Stomach (tissue), 9 donors: ENCODE results near the gene PC. TPM values are rescaled to one million over a fixed set of nuclear protein-coding genes. Genes with fewer than 3 reads are reported as not detected.
A peak's percentile ranks its signal among the peaks of the same experiment; 100 is the strongest.

ENCODE experiments used
- DNase-seq, 2 donors: peaks; one replicate each; pipeline versions ENCODE4 v3.0.0 to v3.0.0-alpha.2; 2013 to 2019
- H3K27ac ChIP-seq, 5 donors: fragments of 200-600 bp in 4 of 5; sonication (generic) in 4 of 5; one replicate each; pipeline ENCODE4 v1.5.1; 2013 to 2019; ENCODE audit warnings: mild to moderate bottlenecking in 1 of 5, moderate library complexity in 1 of 5
- H3K27me3 ChIP-seq, 3 donors: fragments of 200-600 bp; sonication (generic); one replicate each; pipeline ENCODE4 v1.5.1; 2017 to 2019; ENCODE audit warnings: mixed run types in 1 of 3
- H3K36me3 ChIP-seq, 4 donors: fragments of 200-600 bp; sonication (generic); 1 replicate in 3 of 4; 2 replicates in 1 of 4; pipeline ENCODE4 v1.5.1; 2016 to 2019
- H3K4me1 ChIP-seq, 4 donors: fragments of 200-600 bp; sonication (generic); one replicate each; pipeline ENCODE4 v1.5.1; 2016 to 2019
- H3K4me3 ChIP-seq, 4 donors: fragments of 200-600 bp; sonication (generic) in 3 of 4; one replicate each; pipeline ENCODE4 v1.5.1; 2016 to 2019; ENCODE audit warnings: mild to moderate bottlenecking in 1 of 4
- H3K9me3 ChIP-seq, 4 donors: fragments of 200-600 bp; sonication (generic); one replicate each; pipeline ENCODE4 v1.5.1; 2016 to 2019
- CTCF ChIP-seq, 7 experiments: fragments of 450-650 bp in 4 of 7; fragments of 200-600 bp in 3 of 7; sonication (generic) in 3 of 7; IDR thresholded peaks; one replicate each; pipeline ENCODE4 v1.5.1; 2016 to 2019; ENCODE audit warnings: antibody characterized with exemption in 7 of 7, control low read depth in 2 of 7, mild to moderate bottlenecking in 1 of 7
- EP300 ChIP-seq: sonication (generic); formaldehyde crosslinking; IDR thresholded peaks from one replicate; pipeline ENCODE4 v1.6.1; 2017; ENCODE audit warnings: antibody characterized with exemption
- POLR2A ChIP-seq, 4 donors: fragments of 450-650 bp; IDR thresholded peaks; one replicate each; pipeline ENCODE4 v1.6.1; 2016; ENCODE audit warnings: antibody characterized with exemption in 4 of 4, control low read depth in 2 of 4, mild to moderate bottlenecking in 1 of 4, moderate library complexity in 1 of 4
- POLR2AphosphoS5 ChIP-seq, 3 donors: sonication (generic); formaldehyde crosslinking; IDR thresholded peaks; one replicate each; pipeline ENCODE4 v1.6.1; 2016; ENCODE audit warnings: antibody characterized with exemption in 3 of 3
- WGBS, 5 donors: extraction: QIAGEN DNeasy Blood & Tissue Kit in 3 of 5; methylation state at CpG; one replicate each; pipeline versions ENCODE4 v1.1.5 to v1.1.7; 2013 to 2018; 5-methylcytosine and 5-hydroxymethylcytosine counted together
- intact Hi-C: fragments of 100-400 bp; cut with DNase I; formaldehyde crosslinking; loops from one replicate; pipeline ENCODE4 v1.15.1; 2023; ENCODE audit warnings: low total_unique reads
- polyA plus RNA-seq, 3 donors: library from polyadenylated mRNA; stranded (reverse); fragments of 200-250 nt; gene quantifications; one replicate each; pipeline ENCODE4 v1.2.3, GENCODE V29; 2013
- total RNA-seq, 5 donors: library from RNA; depleted of rRNA; stranded (reverse); fragments of >200 nt; gene quantifications; one replicate each; pipeline versions ENCODE4 v1.1.0 to v1.2.3, GENCODE V29; 2014 to 2016
- donor health status: healthy with polysubstance abuse.
- donor health status: Bipolar disorder and iron deficiency.
- donor health status: healthy.

Gene PC
- total and polyA plus RNA-seq, 8 donors, result 0.58 to 86.0 (median 22.3) TPM

- Histone ChIP-seq H3K9me3 (no peaks in the 10 kb centered on the region), H3K4me1 (peaks cover 5 to 34% (median 22%) of the 10 kb centered on the region in 4 donors), H3K27ac (peak overlapping the region in 2 of 5 donors; percentile 24 to 35), H3K4me3 (no peak overlapping the region), H3K27me3 (no peaks in the 10 kb centered on the region), H3K36me3 (no peaks in the 10 kb centered on the region)
- no peak for DNase-seq
- WGBS, 5 donors, result 69 to 78% (median 73%) methylated on average over 9 of the region's 9 CpGs
- intact Hi-C loops, result no loop called here
- TF ChIP-seq POLR2AphosphoS5 (IDR thresholded peaks at IDR 0.05) (no peak), EP300 (no peak), POLR2A (IDR thresholded peaks at IDR 0.05) (no peak), CTCF (IDR thresholded peaks at IDR 0.05) (no peak)
These were observed 50.2 kb downstream of the PC start for GRCh38 chr11:66907751-66908630.

DNA sequence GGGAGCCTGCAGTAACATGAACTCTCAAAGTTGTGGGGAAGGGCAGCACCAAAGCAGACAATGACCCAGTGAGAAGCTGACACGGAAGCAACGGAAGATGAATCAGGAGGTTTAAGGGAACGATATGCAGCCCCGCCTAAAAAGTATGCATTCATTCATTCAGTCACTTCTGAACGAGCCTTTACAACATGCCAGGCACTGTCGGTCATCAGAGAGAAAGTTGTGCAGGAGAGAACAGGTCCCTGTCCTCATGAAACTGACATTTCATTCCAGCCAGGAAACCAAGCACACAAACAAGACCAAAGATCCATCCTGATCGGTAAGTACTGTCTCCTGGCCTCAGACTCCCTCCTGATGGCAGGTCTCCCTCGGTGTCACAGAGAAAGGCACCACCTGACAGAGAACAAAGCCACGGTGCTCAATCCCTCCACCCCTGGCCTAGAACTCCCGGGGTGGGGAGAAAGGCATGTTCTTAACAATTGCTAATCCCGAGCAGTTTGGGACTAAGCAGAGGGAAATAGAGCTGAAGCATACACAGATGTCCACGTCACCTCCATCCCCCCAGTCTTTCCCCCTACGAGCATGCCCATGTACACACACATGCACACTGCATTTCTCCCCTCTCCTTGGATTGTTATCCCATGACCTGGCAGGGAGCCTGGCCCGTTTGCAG lies 52.0 kb downstream of the PC start:
- Histone ChIP-seq H3K36me3 (no peaks in the 10 kb centered on the region), H3K4me3 (no peak overlapping the region), H3K4me1 (peaks cover 5 to 39% (median 22%) of the 10 kb centered on the region in 4 donors), H3K27me3 (no peaks in the 10 kb centered on the region), H3K9me3 (no peaks in the 10 kb centered on the region), H3K27ac (peak overlapping the region; percentile 17 to 51 (median 27))
- peak; percentile 60 to 78 for DNase-seq
- WGBS, 5 donors, result 44 to 58% (median 55%) methylated on average over 14 of the region's 14 CpGs
- intact Hi-C loops, result no loop called here
- TF ChIP-seq EP300 (no peak), POLR2A (IDR thresholded peaks at IDR 0.05) (no peak), POLR2AphosphoS5 (IDR thresholded peaks at IDR 0.05) (no peak), CTCF (IDR thresholded peaks at IDR 0.05) (no peak)

DNA sequence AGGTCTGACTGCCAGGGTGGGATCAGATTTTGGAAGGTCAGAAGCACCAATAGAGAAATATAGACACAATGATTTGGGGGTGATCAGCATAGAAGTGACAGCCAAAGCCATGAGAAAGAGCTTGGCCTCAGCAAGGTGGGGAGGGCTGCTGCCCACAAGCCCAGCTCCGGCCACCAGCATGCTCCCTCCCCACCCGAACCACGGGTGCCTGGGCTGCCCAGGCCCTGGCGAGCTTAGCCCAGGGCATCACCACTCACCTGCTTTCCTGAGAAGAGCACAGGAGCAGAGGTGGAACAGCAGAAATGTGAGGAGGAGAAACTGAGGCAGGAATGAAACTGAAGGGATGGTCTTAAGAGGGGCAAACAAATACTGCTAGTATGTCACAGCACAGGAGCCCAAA lies 52.6 kb downstream of the PC start:
- Histone ChIP-seq H3K9me3 (no peaks in the 10 kb centered on the region), H3K27me3 (no peaks in the 10 kb centered on the region), H3K4me1 (peaks cover 5 to 39% (median 22%) of the 10 kb centered on the region in 4 donors), H3K4me3 (no peak overlapping the region), H3K27ac (peak overlapping the region in 2 of 5 donors; percentile 17 to 35), H3K36me3 (no peaks in the 10 kb centered on the region)
- no peak for DNase-seq
- WGBS, 5 donors, result 86 to 96% (median 89%) methylated on average over 4 of the region's 4 CpGs
- intact Hi-C loops, result no loop called here
- TF ChIP-seq EP300, result no peak
- TF ChIP-seq POLR2A (IDR thresholded peaks at IDR 0.05), result no peak
- TF ChIP-seq CTCF (IDR thresholded peaks at IDR 0.05), result no peak
- no peak for TF ChIP-seq POLR2AphosphoS5 (IDR thresholded peaks at IDR 0.05)

DNA sequence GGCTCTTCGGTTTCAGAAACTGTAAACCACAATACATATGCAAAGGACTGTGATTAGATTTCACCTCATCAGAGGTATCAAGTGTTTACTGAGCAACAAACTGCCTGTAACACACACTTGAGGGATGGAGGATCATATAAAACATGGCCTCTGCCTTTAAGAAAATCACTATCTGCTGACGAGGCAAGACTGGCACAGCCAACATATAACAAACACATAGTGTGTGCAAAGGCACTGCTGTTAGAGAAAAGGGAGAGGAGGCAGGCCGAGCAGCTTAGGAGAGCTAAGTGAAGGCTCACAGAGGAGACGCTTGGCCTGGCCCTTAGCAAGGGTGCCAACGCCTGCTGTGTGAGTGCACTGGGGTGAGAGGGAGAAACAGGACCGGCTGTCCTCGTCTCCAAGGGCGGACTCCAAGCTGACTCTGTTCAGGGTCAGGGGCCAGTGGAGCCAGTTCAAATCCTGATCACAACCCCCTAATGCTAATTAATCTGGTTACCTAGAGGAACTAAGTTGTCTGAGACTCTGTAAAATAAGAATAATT lies 53.1 kb downstream of the PC start:
- no peak for DNase-seq
- H3K36me3 ChIP-seq, result no peaks in the 10 kb centered on the region
- H3K27me3 ChIP-seq, result no peaks in the 10 kb centered on the region
- no peaks in the 10 kb centered on the region for H3K9me3 ChIP-seq
- H3K4me1 ChIP-seq, result peaks cover 5 to 39% (median 22%) of the 10 kb centered on the region in 4 donors
- H3K27ac ChIP-seq, result peak overlapping the region in 1 of 5 donors; percentile 0
- no peak for TF ChIP-seq EP300
- TF ChIP-seq POLR2AphosphoS5 (IDR thresholded peaks at IDR 0.05), result no peak
- no peak for TF ChIP-seq POLR2A (IDR thresholded peaks at IDR 0.05)
- no peak for TF ChIP-seq CTCF (IDR thresholded peaks at IDR 0.05)
- intact Hi-C loops, result no loop called here
- no peak overlapping the region for H3K4me3 ChIP-seq
- 70 to 83% (median 71%) methylated on average over 8 of the region's 8 CpGs for WGBS, 5 donors
